HL-60 (cell line): ENCODE measurements around the gene AGAP1.

Experiments used
- DNase-seq, 2 experiments: peaks; one replicate each; pipeline ENCODE4 v3.0.0-alpha.2; 2010 to 2020; ENCODE audit warnings: low read depth in 1 of 2, low spot score in 1 of 2
- H3K27ac ChIP-seq: fragments of 250-450 bp; sonication (Bioruptor Pico); replicated peaks from 2 replicates; pipeline ENCODE4 v1.5.1; 2020; ENCODE audit warnings: mild to moderate bottlenecking, moderate library complexity
- H3K27me3 ChIP-seq: fragments of 250-450 bp; sonication (Bioruptor Pico); 2 replicates; pipeline ENCODE4 v1.5.1; 2021; ENCODE audit warnings: mild to moderate bottlenecking, moderate library complexity; ENCODE audit not compliant: insufficient read depth, poor library complexity, severe bottlenecking
- H3K4me3 ChIP-seq: replicated peaks from 2 replicates; pipeline ENCODE4 v1.5.1; 2011; ENCODE audit warnings: mild to moderate bottlenecking, control low read depth, low read length; ENCODE audit not compliant: insufficient read depth
- GABPA ChIP-seq: IDR thresholded peaks from 2 replicates; pipeline ENCODE4 v1.6.1; 2012; ENCODE audit warnings: low read depth
- POLR2AphosphoS5 ChIP-seq: IDR thresholded peaks from 2 replicates; pipeline ENCODE4 v1.6.1; 2012; ENCODE audit warnings: low read depth
- SPI1 ChIP-seq: IDR thresholded peaks from 2 replicates; pipeline ENCODE4 v1.6.1; 2012; ENCODE audit warnings: low read depth, mild to moderate bottlenecking, borderline replicate concordance
- TF ChIP-seq, protein P1 (sequence below): IDR thresholded peaks from 2 replicates; pipeline ENCODE4 v1.6.1; 2012; ENCODE audit warnings: low read depth; ENCODE audit not compliant: insufficient replicate concordance
- TF ChIP-seq, protein P2 (sequence below): IDR thresholded peaks from one replicate; pipeline ENCODE4 v1.5.1; 2011; ENCODE audit warnings: low read length, control low read depth, inconsistent platforms; ENCODE audit not compliant: insufficient read depth

The AGAP1 gene

DNA sequence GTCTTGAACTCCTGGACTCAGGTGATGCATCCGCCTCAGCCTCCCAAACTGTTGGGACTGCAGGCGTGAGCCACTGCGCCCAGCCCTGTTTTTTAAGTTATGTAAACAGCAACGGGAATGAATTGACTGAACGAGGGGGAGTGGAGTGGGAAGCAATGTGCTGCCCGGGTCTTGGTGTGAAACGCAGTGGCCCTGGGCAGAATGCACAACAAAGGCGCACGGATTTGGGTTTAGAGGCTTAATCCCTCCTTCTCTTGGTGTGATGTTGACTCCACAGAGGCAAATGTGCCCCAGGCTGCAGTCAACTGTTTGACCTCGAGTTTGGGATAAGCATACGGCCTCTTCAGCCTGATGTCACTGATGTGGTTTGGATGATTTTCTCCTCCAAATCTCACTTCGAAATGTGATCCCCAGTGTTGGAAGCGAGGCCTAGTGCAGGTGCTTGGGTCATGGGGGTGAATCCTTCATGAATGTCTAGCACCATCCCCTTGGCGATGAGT is 97.4 kb downstream of the AGAP1 start:
- Histone ChIP-seq H3K27me3 (no peaks in the 10 kb centered on the region), H3K27ac (no peak overlapping the region), H3K4me3 (no peak overlapping the region)
- no peak for DNase-seq
- no peak for TF ChIP-seq POLR2AphosphoS5
- TF ChIP-seq, protein P1, sequence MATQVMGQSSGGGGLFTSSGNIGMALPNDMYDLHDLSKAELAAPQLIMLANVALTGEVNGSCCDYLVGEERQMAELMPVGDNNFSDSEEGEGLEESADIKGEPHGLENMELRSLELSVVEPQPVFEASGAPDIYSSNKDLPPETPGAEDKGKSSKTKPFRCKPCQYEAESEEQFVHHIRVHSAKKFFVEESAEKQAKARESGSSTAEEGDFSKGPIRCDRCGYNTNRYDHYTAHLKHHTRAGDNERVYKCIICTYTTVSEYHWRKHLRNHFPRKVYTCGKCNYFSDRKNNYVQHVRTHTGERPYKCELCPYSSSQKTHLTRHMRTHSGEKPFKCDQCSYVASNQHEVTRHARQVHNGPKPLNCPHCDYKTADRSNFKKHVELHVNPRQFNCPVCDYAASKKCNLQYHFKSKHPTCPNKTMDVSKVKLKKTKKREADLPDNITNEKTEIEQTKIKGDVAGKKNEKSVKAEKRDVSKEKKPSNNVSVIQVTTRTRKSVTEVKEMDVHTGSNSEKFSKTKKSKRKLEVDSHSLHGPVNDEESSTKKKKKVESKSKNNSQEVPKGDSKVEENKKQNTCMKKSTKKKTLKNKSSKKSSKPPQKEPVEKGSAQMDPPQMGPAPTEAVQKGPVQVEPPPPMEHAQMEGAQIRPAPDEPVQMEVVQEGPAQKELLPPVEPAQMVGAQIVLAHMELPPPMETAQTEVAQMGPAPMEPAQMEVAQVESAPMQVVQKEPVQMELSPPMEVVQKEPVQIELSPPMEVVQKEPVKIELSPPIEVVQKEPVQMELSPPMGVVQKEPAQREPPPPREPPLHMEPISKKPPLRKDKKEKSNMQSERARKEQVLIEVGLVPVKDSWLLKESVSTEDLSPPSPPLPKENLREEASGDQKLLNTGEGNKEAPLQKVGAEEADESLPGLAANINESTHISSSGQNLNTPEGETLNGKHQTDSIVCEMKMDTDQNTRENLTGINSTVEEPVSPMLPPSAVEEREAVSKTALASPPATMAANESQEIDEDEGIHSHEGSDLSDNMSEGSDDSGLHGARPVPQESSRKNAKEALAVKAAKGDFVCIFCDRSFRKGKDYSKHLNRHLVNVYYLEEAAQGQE = no peak
- no peak for TF ChIP-seq GABPA
- TF ChIP-seq SPI1 = no peak
- TF ChIP-seq, protein P2, sequence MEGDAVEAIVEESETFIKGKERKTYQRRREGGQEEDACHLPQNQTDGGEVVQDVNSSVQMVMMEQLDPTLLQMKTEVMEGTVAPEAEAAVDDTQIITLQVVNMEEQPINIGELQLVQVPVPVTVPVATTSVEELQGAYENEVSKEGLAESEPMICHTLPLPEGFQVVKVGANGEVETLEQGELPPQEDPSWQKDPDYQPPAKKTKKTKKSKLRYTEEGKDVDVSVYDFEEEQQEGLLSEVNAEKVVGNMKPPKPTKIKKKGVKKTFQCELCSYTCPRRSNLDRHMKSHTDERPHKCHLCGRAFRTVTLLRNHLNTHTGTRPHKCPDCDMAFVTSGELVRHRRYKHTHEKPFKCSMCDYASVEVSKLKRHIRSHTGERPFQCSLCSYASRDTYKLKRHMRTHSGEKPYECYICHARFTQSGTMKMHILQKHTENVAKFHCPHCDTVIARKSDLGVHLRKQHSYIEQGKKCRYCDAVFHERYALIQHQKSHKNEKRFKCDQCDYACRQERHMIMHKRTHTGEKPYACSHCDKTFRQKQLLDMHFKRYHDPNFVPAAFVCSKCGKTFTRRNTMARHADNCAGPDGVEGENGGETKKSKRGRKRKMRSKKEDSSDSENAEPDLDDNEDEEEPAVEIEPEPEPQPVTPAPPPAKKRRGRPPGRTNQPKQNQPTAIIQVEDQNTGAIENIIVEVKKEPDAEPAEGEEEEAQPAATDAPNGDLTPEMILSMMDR = no peak

DNA sequence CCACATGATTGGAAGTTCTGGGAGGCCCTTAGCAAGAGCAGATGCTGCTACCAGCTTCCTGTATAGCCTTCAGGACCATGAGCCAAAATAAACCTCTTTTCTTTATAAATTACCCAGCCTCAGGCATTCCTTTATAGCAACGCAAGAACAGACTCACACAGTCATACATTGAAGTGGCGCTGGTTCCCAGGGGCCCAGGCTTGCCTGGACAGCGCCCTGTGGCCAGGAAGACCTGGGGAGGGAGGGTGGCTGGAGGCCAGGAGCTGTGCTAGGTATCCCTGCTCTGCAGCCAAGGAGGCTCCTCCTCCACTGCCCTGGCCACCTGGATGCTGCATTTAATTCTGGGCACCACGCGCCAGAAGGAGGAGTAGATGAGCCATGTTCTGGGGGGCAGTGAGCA is 98.1 kb downstream of the AGAP1 start:
- DNase-seq = no peak
- Histone ChIP-seq H3K27ac (no peak overlapping the region), H3K4me3 (no peak overlapping the region), H3K27me3 (no peaks in the 10 kb centered on the region)
- TF ChIP-seq, protein P2 = no peak
- TF ChIP-seq, protein P1 = no peak
- no peak for TF ChIP-seq SPI1
- no peak for TF ChIP-seq GABPA
- no peak for TF ChIP-seq POLR2AphosphoS5

DNA sequence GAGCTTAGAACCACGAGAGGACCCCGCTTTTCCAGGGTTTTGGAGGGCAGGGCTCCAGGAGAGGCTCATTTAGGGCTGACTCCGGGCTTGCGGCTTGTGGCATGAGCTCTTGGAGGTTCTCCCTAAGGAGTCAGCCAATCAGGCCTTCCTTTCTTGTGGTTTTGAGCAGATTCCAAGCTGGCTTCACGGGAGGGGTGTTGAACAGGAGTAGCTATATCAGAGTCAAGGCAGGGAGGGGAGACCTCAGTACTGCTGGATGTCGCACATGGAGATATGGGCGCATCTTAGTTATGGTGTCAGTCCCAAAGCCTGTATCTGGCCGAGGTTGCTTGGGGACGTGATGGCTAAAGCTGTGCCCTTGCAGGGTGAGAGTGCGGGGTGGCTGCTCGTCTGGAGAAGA is 98.6 kb downstream of the AGAP1 start:
- Histone ChIP-seq H3K4me3 (no peak overlapping the region), H3K27ac (no peak overlapping the region), H3K27me3 (no peaks in the 10 kb centered on the region)
- DNase-seq = no peak
- TF ChIP-seq, protein P1 = no peak
- no peak for TF ChIP-seq SPI1
- TF ChIP-seq, protein P2 = no peak
- no peak for TF ChIP-seq POLR2AphosphoS5
- no peak for TF ChIP-seq GABPA
